ENCODE data around the gene PLXDC1.
"Not testable (repeated sequence)": the region's sequence is repeated elsewhere in the genome, so short reads cannot be mapped to it uniquely, and the experiment has no call there.

PLXDC1 gene

DNA sequence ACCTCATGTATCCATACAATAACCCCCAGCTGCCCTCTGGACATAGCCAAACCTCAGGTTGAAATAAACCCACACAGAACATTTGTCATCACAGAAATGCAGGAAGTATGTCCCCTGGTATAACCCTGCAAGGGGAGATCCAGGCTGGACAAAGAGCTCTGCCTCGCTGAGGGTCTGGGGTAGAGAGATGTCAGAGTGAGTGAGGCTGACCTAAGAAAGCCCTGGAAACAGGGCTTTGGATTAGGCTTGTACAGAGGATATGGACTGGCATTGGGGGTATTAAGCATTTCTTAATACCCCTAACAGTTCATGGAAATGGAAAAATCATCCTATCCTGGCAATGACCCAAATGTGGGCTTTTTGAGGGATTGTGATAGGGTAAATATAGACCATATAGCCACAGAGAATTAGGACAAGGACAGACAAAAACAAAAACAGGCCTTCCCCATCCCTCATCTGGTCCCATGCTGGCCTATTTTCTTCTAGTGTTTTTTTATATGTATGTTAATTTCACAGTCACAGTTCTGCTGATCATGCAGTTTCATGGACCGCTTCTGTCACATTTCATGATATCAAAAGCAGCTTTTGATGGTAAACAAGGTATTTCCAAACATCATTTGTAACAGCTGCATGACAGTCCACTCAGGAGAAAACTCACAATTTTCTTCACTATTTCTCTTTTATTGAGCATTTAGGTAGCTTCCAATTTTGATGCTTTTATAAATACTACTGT lies 26.1 kb downstream of the PLXDC1 start:
- Histone ChIP-seq H3K4me2 (ENCODE audit: low read length) (no peak overlapping the region), H3K9ac (ENCODE audit: low read length) (no peak overlapping the region), H3K36me3 (replicated peaks; ENCODE audit: low read depth, low read length) (no peaks in the 10 kb centered on the region), H3K27me3 (ENCODE audit: low read depth, low read length) (no peaks in the 10 kb centered on the region), H3K4me3 (ENCODE audit: low read length) (no peak overlapping the region), H3K4me1 (ENCODE audit: low read length) (no peaks in the 10 kb centered on the region), H3K9me3 (ENCODE audit: insufficient read depth, low read length) (no peaks in the 10 kb centered on the region), H3K27ac (ENCODE audit: low read length) (no peak overlapping the region), H4K20me1 (ENCODE audit: insufficient read depth, low read length) (no peaks in the 10 kb centered on the region), H2AFZ (ENCODE audit: low read depth, low read length) (no peak overlapping the region), H3K79me2 (ENCODE audit: low read length) (no peaks in the 10 kb centered on the region)
- no peak for TF ChIP-seq EZH2phosphoT487 (IDR thresholded peaks at IDR 0.05; ENCODE audit: low read depth)
- TF ChIP-seq, protein P1, sequence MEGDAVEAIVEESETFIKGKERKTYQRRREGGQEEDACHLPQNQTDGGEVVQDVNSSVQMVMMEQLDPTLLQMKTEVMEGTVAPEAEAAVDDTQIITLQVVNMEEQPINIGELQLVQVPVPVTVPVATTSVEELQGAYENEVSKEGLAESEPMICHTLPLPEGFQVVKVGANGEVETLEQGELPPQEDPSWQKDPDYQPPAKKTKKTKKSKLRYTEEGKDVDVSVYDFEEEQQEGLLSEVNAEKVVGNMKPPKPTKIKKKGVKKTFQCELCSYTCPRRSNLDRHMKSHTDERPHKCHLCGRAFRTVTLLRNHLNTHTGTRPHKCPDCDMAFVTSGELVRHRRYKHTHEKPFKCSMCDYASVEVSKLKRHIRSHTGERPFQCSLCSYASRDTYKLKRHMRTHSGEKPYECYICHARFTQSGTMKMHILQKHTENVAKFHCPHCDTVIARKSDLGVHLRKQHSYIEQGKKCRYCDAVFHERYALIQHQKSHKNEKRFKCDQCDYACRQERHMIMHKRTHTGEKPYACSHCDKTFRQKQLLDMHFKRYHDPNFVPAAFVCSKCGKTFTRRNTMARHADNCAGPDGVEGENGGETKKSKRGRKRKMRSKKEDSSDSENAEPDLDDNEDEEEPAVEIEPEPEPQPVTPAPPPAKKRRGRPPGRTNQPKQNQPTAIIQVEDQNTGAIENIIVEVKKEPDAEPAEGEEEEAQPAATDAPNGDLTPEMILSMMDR (IDR thresholded peaks at IDR 0.05; ENCODE audit: low read depth, low read length) = no peak

DNA sequence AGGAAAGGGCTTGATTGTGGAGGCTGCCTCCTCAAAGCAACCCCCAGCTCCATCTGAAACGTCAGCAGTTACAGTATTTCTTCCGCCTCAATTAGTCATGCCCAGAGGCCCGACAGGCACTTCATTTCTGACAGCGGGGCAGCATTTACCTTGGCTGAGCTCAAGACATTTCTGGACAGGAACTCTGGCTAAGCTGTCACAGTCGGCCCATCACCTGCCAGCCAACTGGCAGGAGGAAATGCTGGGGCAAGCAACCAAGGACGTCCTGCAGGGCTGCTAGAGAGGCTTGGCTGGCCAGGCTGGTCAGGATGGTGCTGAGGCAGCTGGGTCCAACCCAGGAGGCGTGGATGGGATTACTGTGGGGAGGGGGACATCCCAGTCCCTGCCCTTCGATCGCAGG lies 27.8 kb downstream of the PLXDC1 start:
- no peaks in the 10 kb centered on the region for H3K79me2 ChIP-seq (ENCODE audit: low read length)
- no peaks in the 10 kb centered on the region for H3K9me3 ChIP-seq (ENCODE audit: insufficient read depth, low read length)
- no peak overlapping the region for H3K4me3 ChIP-seq (ENCODE audit: low read length)
- H2AFZ ChIP-seq (ENCODE audit: low read depth, low read length) = no peak overlapping the region
- no peak overlapping the region for H3K27ac ChIP-seq (ENCODE audit: low read length)
- no peaks in the 10 kb centered on the region for H3K27me3 ChIP-seq (ENCODE audit: low read depth, low read length)
- no peak overlapping the region for H3K4me2 ChIP-seq (ENCODE audit: low read length)
- no peak for TF ChIP-seq EZH2phosphoT487 (IDR thresholded peaks at IDR 0.05; ENCODE audit: low read depth)
- TF ChIP-seq, protein P1 (IDR thresholded peaks at IDR 0.05; ENCODE audit: low read depth, low read length) = no peak
- no peaks in the 10 kb centered on the region for H3K36me3 ChIP-seq (replicated peaks; ENCODE audit: low read depth, low read length)
- no peak overlapping the region for H3K9ac ChIP-seq (ENCODE audit: low read length)
- no peaks in the 10 kb centered on the region for H4K20me1 ChIP-seq (ENCODE audit: insufficient read depth, low read length)
- peaks cover 8% of the 10 kb centered on the region for H3K4me1 ChIP-seq (ENCODE audit: low read length)

DNA sequence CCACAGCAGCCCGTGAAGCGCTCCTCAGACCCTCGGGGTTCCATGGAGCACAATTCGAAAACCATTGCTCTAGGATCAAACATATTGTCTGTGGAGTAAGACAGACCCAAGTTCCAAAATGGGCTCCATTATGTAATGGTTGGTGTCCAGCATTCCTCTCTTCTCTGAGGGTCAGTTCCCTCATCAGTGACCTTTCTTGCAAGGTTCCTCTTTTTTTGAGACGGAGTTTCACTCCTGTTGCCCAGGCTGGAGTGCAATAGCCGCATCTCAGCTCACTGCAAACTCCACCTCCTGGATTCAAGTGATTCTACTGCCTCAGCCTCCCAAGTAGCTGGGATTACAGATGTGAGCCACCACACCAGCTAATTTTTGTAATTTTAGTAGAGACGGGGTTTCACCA lies 28.4 kb downstream of the PLXDC1 start:
- Histone ChIP-seq H3K27ac (ENCODE audit: low read length) (no peak overlapping the region), H3K9ac (ENCODE audit: low read length) (no peak overlapping the region), H3K36me3 (replicated peaks; ENCODE audit: low read depth, low read length) (no peaks in the 10 kb centered on the region), H2AFZ (ENCODE audit: low read depth, low read length) (no peak overlapping the region), H4K20me1 (ENCODE audit: insufficient read depth, low read length) (no peaks in the 10 kb centered on the region), H3K27me3 (ENCODE audit: low read depth, low read length) (no peaks in the 10 kb centered on the region), H3K79me2 (ENCODE audit: low read length) (no peaks in the 10 kb centered on the region), H3K9me3 (ENCODE audit: insufficient read depth, low read length) (no peaks in the 10 kb centered on the region), H3K4me3 (ENCODE audit: low read length) (no peak overlapping the region), H3K4me1 (ENCODE audit: low read length) (peaks cover 15% of the 10 kb centered on the region), H3K4me2 (ENCODE audit: low read length) (no peak overlapping the region)
- TF ChIP-seq EZH2phosphoT487 (IDR thresholded peaks at IDR 0.05; ENCODE audit: low read depth) = no peak
- TF ChIP-seq, protein P1 (IDR thresholded peaks at IDR 0.05; ENCODE audit: low read depth, low read length) = no peak

DNA sequence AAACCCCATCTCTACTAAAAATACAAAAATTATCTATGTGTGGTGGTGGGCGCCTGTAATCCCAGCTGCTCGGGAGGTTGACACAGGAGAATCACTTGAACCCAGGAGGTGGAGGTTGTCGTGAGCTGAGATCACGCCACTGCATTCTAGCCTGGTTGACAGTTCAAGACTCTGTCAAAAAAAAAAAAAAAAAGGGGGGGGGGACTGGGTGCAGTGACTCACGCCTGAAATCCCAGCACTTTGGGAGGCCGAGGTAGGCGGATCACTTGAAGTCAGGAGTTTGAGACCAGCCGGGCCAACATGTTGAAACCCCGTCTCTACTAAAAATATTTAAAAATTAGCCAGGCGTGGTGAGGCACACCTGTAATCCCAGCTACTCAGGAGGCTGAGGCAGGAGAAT lies 29.5 kb downstream of the PLXDC1 start:
- H3K4me2 ChIP-seq (ENCODE audit: low read length); H3K9me3 ChIP-seq (ENCODE audit: insufficient read depth, low read length); H3K27ac ChIP-seq (ENCODE audit: low read length); H3K9ac ChIP-seq (ENCODE audit: low read length); H3K79me2 ChIP-seq (ENCODE audit: low read length); H4K20me1 ChIP-seq (ENCODE audit: insufficient read depth, low read length); H2AFZ ChIP-seq (ENCODE audit: low read depth, low read length); H3K4me3 ChIP-seq (ENCODE audit: low read length); H3K36me3 ChIP-seq (replicated peaks; ENCODE audit: low read depth, low read length); H3K27me3 ChIP-seq (ENCODE audit: low read depth, low read length): not testable (repeated sequence)
- peaks cover 15% of the 10 kb centered on the region for H3K4me1 ChIP-seq (ENCODE audit: low read length)
